Activated CD4-positive, alpha-beta T cell treated with anti-CD3 and anti-CD28 coated beads, Interleukin-2, amount 50 U/mL, for 16 hours (primary cell): ENCODE data around the gene PGAP3.

Source experiments
- DNase-seq: peaks from one replicate; pipeline ENCODE4 v3.0.0-alpha.2; 2020

PGAP3 gene

GRCh38 chr17:39633570-39634183 lies 54.2 kb downstream of the PGAP3 start:
- no peak for DNase-seq

DNA sequence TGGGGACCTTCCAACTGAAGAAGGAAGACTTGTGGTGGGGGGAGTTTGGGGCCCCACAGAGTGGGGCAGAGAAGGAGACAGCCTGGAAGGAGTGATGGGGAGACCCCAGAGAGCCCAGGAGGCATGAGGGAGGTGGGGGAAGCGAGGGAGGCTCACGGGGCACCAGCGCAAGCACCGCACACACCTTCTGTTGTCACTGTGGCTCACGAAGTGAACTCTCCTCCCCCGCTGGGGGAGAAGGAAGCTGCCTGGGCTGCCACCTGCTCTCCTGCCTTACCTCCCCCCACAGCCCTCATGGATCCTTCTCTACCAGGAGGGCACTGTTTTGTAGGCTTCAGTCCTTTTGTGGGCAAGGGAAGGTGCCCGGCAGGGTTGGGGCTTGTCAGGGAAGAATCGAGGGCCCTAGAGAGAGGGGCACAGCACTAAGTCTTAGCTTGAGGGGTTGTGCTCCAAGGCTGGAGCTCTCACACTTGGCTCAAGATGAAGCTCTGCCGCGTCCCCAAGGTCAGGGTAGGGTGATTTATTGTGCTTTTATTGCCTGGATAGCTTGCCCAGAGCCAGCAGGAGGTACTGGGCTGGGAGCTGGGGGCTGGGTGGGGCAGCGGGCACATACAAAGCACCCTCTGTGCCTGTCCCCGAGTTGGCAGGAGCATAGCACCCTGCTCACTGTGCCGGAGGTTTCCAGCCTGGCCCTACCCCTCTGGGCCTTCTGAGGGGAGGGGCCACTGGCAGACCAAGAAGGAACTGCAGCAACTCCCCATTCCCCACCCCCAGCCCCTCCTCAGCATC lies 55.5 kb downstream of the PGAP3 start:
- DNase-seq = no peak

DNA sequence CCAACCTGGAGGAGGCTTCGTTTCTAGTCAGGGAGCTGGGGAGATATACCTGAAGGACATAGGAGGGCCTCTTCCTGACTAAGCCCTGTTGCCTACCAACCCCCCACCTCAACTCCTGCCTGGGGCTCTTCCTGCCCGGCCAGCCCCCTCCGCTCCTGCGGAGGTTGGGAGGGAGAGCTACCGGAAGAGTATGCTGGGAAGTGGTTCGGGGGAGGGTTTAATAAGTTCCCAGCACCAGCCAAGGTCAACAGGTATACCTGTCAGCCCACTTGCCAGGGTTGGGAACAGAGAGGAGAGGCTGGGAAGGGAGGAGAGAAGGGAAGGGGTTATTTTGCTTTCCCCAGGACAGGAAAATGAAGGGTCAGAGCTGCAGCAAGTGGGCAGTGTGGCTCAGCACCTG lies 56.5 kb downstream of the PGAP3 start:
- DNase-seq = no peak

- no peak for DNase-seq
Observed at GRCh38 chr17:39629898-39630297, 58.0 kb downstream of the PGAP3 start.

DNA sequence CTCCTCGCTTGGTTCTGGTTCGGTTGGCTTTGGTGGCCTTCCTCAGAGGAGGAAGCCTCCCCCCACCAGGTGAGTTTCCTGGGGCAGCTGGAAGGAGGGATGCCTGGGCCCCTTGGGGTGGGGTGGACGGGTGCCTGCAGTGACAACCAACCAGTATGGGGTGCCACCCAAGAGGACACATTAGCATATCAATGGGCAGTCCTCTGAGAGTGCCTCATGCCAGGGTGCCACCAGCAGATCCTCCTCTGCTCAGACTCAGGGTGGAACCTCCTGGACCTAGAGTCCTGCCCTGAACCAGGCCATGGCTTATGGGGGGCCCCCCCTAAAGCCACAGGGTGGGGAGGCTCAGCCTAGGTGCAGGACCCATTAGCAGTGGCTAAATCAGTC lies 58.4 kb downstream of the PGAP3 start:
- no peak for DNase-seq

DNA sequence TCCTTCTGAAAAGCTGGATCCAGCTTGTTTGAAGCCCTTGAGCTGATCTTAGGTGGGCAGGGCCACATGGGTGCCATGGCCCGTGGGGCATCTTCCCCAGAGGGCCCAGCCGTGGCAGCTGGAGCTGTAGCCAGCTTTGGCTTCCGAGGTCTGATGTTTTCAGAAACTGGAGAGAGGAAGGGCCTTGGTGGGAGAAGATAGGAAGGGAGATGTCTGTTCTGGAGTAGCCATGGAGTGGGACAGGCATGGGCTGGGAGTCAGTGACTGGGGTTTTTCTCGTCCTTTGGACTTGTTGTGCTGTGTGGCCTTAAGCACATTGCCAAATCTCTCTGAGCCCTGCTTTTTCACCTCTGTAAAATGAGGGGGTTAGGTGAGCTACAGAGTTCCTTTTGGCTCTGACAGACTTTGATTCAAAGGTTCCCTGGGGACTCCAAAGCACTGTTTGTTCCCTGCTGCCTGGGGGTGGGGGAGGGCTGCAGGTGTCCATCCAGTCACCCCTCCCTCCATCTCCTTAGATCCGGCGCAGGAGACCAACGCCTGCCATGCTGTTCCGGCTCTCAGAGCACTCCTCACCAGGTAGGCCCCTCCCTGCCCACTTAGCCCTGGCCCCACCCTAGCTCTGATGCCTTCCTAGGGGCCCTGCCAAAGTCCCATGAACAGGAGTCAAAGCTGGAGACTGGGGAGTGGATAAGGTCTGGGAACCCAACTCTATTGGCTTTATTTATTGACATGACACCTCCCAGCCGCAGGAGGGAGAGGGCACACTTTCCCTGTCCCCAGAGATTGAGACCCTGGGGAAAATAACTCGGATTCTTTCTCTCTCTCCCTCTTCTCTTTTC lies 59.0 kb downstream of the PGAP3 start:
- DNase-seq = no peak

DNA sequence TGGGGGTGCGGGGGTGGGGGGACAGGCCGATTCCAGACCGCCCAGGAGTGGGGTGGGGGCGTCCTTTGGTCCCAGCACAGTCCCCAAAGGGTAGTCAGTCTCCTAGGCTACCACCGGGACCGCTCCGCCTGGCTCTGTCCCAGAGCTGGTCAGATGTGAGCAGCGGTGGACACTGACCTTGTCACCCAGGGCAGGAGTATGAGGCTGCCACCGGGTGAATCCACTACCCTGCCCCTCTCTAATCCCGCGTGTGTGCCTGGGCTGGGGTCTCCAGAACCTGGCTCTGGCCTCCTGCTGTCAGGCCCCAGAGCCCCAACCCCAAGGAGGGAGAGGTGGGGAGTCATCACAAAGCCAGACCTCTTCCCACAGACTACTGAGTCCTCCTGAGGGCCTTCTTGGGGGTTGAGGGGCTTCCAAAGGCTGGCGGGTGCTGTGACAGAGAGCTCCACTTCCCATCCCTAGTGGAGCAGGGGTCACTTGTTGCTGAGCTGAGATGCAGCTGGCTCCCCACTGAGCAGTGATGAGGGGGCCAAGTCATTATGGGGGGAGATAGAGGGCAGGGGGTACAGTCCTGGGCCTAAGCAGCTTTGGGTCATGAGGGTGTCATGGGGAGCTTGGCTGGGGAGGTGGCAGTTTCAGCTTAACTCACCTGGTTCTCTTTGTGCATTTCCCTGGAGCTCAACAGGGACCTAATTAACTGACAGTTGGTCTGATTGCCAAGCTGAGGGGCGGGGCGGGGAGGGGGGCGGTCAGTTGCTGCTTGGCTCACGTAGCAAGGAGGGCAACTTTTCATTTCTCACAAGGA lies 59.9 kb downstream of the PGAP3 start:
- no peak for DNase-seq

DNA sequence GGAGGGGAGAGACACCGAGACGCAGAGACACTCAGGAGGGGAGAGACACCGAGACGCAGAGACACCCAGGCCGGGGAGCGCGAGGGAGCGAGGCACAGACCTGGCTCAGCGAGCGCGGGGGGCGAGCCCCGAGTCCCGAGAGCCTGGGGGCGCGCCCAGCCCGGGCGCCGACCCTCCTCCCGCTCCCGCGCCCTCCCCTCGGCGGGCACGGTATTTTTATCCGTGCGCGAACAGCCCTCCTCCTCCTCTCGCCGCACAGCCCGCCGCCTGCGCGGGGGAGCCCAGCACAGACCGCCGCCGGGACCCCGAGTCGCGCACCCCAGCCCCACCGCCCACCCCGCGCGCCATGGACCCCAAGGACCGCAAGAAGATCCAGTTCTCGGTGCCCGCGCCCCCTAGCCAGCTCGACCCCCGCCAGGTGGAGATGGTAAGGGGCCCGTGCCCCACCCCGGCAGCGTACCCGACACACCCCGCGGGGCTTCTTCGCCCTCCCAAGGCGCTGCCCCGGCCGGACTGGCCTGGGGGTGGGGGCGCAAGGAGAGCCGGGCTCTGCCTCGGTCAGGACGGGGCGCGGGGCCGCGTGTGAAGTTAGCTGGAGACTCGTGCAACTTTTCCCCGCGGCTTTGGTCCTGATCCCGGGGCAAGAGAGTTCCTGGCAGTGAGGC lies 60.7 kb downstream of the PGAP3 start:
- DNase-seq = no peak

- DNase-seq = no peak
Observed at GRCh38 chr17:39626171-39627046, 61.4 kb downstream of the PGAP3 start, which contains the start of gene PPP1R1B. TSS of gene PPP1R1B (plus strand) at chr17:39626952. CDS start at chr17:39627393, 441 bp downstream.

GRCh38 chr17:39625198-39625785 lies 62.6 kb downstream of the PGAP3 start:
- DNase-seq = no peak

DNA sequence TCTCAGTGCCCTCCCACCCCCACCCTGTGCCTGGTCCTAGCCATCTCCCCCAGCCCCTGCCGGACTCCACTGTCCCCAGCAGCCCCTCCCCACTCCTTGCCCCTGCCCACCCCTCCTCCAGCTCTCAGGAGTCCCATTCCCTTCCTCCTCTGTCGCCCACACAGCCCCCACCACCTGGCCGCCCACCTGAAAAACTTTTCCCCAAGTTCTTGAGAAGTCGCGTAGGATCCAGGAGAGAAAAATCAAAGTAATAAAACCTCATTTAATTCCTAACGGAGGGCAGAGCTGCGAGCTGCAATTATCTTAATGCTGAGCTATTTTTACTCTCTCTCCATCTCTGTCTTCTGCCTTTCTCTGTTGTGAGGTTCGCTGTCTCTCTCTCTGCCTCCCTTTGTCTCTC lies 63.5 kb downstream of the PGAP3 start:
- no peak for DNase-seq

- DNase-seq = peak; percentile 90
Observed at GRCh38 chr17:39623356-39623950, 64.4 kb downstream of the PGAP3 start.

DNA sequence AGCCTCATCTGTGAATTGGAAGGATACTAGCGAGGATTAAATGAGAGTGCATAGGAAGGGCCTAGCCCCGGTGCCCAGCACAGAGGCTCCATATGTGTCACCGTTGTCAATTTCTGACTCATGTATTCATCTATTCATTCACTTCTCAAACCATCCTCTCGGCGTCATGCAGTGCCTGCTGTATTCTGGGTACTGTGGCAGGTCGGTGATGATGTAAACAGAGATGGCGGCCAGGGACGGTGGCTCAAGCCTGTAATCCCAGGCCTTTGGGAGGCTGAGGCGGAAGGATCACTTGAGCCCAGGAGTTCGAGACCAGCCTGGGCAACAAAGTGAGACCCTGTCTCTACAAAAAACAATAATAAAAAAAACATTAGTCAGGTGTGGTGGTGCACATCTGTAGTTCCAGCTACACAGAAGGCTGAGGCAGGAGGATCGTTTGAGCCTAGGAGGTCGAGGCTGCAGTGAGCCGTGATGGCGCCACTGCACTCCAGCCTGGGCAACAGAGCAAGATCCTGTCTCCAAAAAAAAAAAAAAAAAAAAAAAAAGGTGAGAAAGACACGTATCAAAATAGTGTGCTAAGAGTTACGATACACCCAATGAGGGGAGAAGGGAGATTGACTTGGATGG lies 65.4 kb downstream of the PGAP3 start:
- peak; percentile 90 for DNase-seq

DNA sequence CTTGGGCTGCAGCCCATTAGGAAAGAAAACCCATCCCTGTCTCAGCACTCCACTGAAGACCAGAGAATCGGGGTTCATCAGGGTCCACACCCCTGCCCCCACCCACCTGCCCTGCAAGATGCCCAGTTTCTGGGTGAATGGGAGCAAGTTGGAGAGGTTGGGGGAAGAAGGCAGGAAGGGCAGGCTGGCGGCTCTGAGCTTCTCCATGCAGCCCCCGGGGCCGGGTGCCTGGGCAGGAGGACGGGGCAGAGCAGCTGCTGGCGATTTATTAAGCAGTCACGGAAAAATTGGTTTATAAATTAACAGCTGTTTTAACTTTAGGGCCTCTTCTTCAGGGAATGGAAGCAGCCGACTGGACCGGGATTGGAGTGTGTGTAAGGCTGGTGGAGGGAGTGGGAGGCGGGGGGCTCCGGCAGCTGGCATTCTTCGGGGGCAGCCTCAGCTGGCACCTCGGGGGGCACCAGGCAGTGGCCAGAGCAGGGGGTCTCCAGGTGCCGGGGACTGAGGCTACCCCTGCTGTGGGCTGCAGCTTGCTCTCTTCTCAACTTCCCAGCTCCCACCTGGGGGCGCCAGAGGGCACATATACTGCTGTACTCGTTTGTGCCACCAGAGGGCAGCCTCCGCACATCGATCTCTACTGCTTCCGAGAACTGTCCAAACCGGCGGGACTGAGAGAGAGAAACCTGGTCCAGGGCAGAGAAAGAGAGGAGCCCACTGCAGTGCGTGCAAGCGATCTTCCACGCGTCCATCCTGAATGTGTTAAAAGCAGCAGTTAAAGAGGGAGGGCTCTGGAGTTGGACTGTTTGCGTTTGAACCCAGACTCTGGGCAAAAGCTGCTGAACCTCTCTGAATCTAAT lies 66.1 kb downstream of the PGAP3 start:
- DNase-seq = peak; percentile 90
